ENCODE results near the gene KIF5C. TPM values are rescaled to one million over a fixed set of nuclear protein-coding genes. Genes with fewer than 3 reads are reported as not detected.

Gene KIF5C
- total RNA-seq, 2 experiments from 2014 or later, result 13.3 to 14.2 TPM

- Mint-ChIP-seq H3K4me3 (no peak overlapping the region), H3K27ac (no peak overlapping the region), H3K27me3 (peaks cover 14% of the 10 kb centered on the region), H3K36me3 (no peaks in the 10 kb centered on the region), H3K4me1 (no peaks in the 10 kb centered on the region), H3K9me3 (no peaks in the 10 kb centered on the region)
- POLR2A ChIA-PET, result no interaction called here
- ATAC-seq (ENCODE audit: low read depth), result no peak
- no peak for DNase-seq
Observed at GRCh38 chr2:149055751-149056150, 180.7 kb downstream of the KIF5C start.

GRCh38 chr2:149056541-149057255, 181.7 kb downstream of the KIF5C start:
- Mint-ChIP-seq H3K27ac (no peak overlapping the region), H3K4me3 (no peak overlapping the region), H3K36me3 (no peaks in the 10 kb centered on the region), H3K27me3 (peaks cover 14% of the 10 kb centered on the region), H3K4me1 (no peaks in the 10 kb centered on the region), H3K9me3 (no peaks in the 10 kb centered on the region)
- POLR2A ChIA-PET, result no interaction called here
- ATAC-seq (ENCODE audit: low read depth) (no peak), DNase-seq (no peak)

GRCh38 chr2:149057401-149057800, 182.4 kb downstream of the KIF5C start:
- Mint-ChIP-seq H3K27ac (no peak overlapping the region), H3K4me3 (no peak overlapping the region), H3K27me3 (peaks cover 14% of the 10 kb centered on the region), H3K36me3 (no peaks in the 10 kb centered on the region), H3K9me3 (no peaks in the 10 kb centered on the region), H3K4me1 (no peaks in the 10 kb centered on the region)
- POLR2A ChIA-PET, result no interaction called here
- ATAC-seq (ENCODE audit: low read depth) (no peak), DNase-seq (no peak)

GRCh38 chr2:149058936-149059335, 183.9 kb downstream of the KIF5C start:
- DNase-seq (no peak), ATAC-seq (ENCODE audit: low read depth) (no peak)
- Mint-ChIP-seq H3K27ac (no peak overlapping the region), H3K27me3 (peaks cover 18% of the 10 kb centered on the region), H3K4me3 (no peak overlapping the region), H3K4me1 (no peaks in the 10 kb centered on the region), H3K36me3 (no peaks in the 10 kb centered on the region), H3K9me3 (no peaks in the 10 kb centered on the region)
- POLR2A ChIA-PET, result no interaction called here

GRCh38 chr2:149059822-149060221, 184.8 kb downstream of the KIF5C start:
- no peak for DNase-seq
- Mint-ChIP-seq H3K36me3 (no peaks in the 10 kb centered on the region), H3K4me3 (no peak overlapping the region), H3K9me3 (no peaks in the 10 kb centered on the region), H3K27me3 (peaks cover 21% of the 10 kb centered on the region), H3K4me1 (no peaks in the 10 kb centered on the region), H3K27ac (no peak overlapping the region)
- ATAC-seq (ENCODE audit: low read depth), result no peak
- POLR2A ChIA-PET, result no interaction called here

GRCh38 chr2:149061133-149061745, 186.2 kb downstream of the KIF5C start:
- no peaks in the 10 kb centered on the region for H3K36me3 Mint-ChIP-seq
- H3K27ac Mint-ChIP-seq, result no peak overlapping the region
- H3K27me3 Mint-ChIP-seq, result peaks cover 16% of the 10 kb centered on the region
- no peaks in the 10 kb centered on the region for H3K4me1 Mint-ChIP-seq
- H3K9me3 Mint-ChIP-seq, result no peaks in the 10 kb centered on the region
- DNase-seq (no peak), ATAC-seq (ENCODE audit: low read depth) (no peak)
- no peak overlapping the region for H3K4me3 Mint-ChIP-seq
- POLR2A ChIA-PET, result no interaction called here

- Mint-ChIP-seq H3K4me3 (no peak overlapping the region), H3K36me3 (no peaks in the 10 kb centered on the region), H3K9me3 (no peaks in the 10 kb centered on the region), H3K27me3 (peaks cover 9% of the 10 kb centered on the region), H3K27ac (no peak overlapping the region), H3K4me1 (no peaks in the 10 kb centered on the region)
- POLR2A ChIA-PET, result no interaction called here
- DNase-seq (no peak), ATAC-seq (ENCODE audit: low read depth) (no peak)
Observed at GRCh38 chr2:149062531-149062930, 187.5 kb downstream of the KIF5C start.

GRCh38 chr2:149063177-149063576, 188.2 kb downstream of the KIF5C start:
- H3K27ac Mint-ChIP-seq, result no peak overlapping the region
- H3K36me3 Mint-ChIP-seq, result no peaks in the 10 kb centered on the region
- no peak overlapping the region for H3K4me3 Mint-ChIP-seq
- DNase-seq (no peak), ATAC-seq (ENCODE audit: low read depth) (no peak)
- H3K27me3 Mint-ChIP-seq, result peaks cover 7% of the 10 kb centered on the region
- no peaks in the 10 kb centered on the region for H3K9me3 Mint-ChIP-seq
- no peaks in the 10 kb centered on the region for H3K4me1 Mint-ChIP-seq
- POLR2A ChIA-PET, result no interaction called here

GRCh38 chr2:149064365-149064841, 189.4 kb downstream of the KIF5C start:
- ATAC-seq (ENCODE audit: low read depth) (no peak), DNase-seq (no peak)
- no peaks in the 10 kb centered on the region for H3K36me3 Mint-ChIP-seq
- H3K4me1 Mint-ChIP-seq, result peaks cover 5% of the 10 kb centered on the region
- H3K27ac Mint-ChIP-seq, result no peak overlapping the region
- peaks cover 7% of the 10 kb centered on the region for H3K27me3 Mint-ChIP-seq
- POLR2A ChIA-PET, result no interaction called here
- no peaks in the 10 kb centered on the region for H3K9me3 Mint-ChIP-seq
- no peak overlapping the region for H3K4me3 Mint-ChIP-seq

GRCh38 chr2:149064856-149065630, 190.0 kb downstream of the KIF5C start:
- no peaks in the 10 kb centered on the region for H3K9me3 Mint-ChIP-seq
- no peak overlapping the region for H3K27ac Mint-ChIP-seq
- no peak overlapping the region for H3K4me3 Mint-ChIP-seq
- H3K36me3 Mint-ChIP-seq, result no peaks in the 10 kb centered on the region
- no peak for DNase-seq
- POLR2A ChIA-PET, result no interaction called here
- H3K27me3 Mint-ChIP-seq, result peaks cover 7% of the 10 kb centered on the region
- ATAC-seq (ENCODE audit: low read depth), result no peak
- peaks cover 7% of the 10 kb centered on the region for H3K4me1 Mint-ChIP-seq

GRCh38 chr2:149068225-149068995, 193.4 kb downstream of the KIF5C start:
- Mint-ChIP-seq H3K4me3 (no peak overlapping the region), H3K36me3 (no peaks in the 10 kb centered on the region), H3K9me3 (no peaks in the 10 kb centered on the region), H3K27me3 (peaks cover 7% of the 10 kb centered on the region), H3K27ac (no peak overlapping the region), H3K4me1 (peaks cover 7% of the 10 kb centered on the region)
- ATAC-seq (ENCODE audit: low read depth), result no peak
- POLR2A ChIA-PET, result no interaction called here
- no peak for DNase-seq

GRCh38 chr2:149068996-149069888, 194.2 kb downstream of the KIF5C start:
- no peak for DNase-seq
- peak; percentile 42 for ATAC-seq (ENCODE audit: low read depth)
- Mint-ChIP-seq H3K36me3 (no peaks in the 10 kb centered on the region), H3K9me3 (no peaks in the 10 kb centered on the region), H3K4me1 (peaks cover 7% of the 10 kb centered on the region), H3K4me3 (no peak overlapping the region), H3K27ac (no peak overlapping the region), H3K27me3 (peaks cover 9% of the 10 kb centered on the region)
- POLR2A ChIA-PET, result no interaction called here

Data from activated naive CD8-positive, alpha-beta T cell treated with anti-CD3 and anti-CD28 coated beads, Interleukin-2, amount 10 ng/mL, durations not matched to agents 7 days and 5 days (primary cell).